Stimulated activated naive CD8-positive, alpha-beta T cell treated with anti-CD3 and anti-CD28 coated beads, Interleukin-15, amount 100 ng/mL, for 72 hours (primary cell): Measurements from ENCODE around the gene GNPDA1.

Source experiments
- ATAC-seq: fragments of 150-1000 bp; cut with Tn5 transposase; 2 replicates; pipeline ENCODE4 v1.10.0; 2021; ENCODE audit warnings: mild to moderate bottlenecking, moderate library complexity
- DNase-seq, 2 donors: peaks; one replicate each; pipeline ENCODE4 v3.0.0; 2021 to 2022
- H3K27ac Mint-ChIP-seq, 2 donors: one replicate each; pipeline ENCODE4 v1.8.0; 2022; ENCODE audit warnings: mild to moderate bottlenecking in 2 of 2, mixed read lengths in 2 of 2, moderate library complexity in 2 of 2
- H3K27me3 Mint-ChIP-seq: one replicate; pipeline ENCODE4 v1.8.0; 2022; ENCODE audit warnings: mixed read lengths
- H3K4me1 Mint-ChIP-seq: one replicate; pipeline ENCODE4 v1.8.0; 2022; ENCODE audit warnings: mild to moderate bottlenecking, mixed read lengths
- H3K4me3 Mint-ChIP-seq, 2 donors: one replicate each; pipeline ENCODE4 v1.8.0; 2022; ENCODE audit warnings: mild to moderate bottlenecking in 2 of 2, mixed read lengths in 2 of 2, moderate library complexity in 1 of 2
- H3K9me3 Mint-ChIP-seq, 2 donors: one replicate each; pipeline ENCODE4 v1.8.0; 2022; ENCODE audit warnings: mixed read lengths in 2 of 2

The GNPDA1 gene

DNA sequence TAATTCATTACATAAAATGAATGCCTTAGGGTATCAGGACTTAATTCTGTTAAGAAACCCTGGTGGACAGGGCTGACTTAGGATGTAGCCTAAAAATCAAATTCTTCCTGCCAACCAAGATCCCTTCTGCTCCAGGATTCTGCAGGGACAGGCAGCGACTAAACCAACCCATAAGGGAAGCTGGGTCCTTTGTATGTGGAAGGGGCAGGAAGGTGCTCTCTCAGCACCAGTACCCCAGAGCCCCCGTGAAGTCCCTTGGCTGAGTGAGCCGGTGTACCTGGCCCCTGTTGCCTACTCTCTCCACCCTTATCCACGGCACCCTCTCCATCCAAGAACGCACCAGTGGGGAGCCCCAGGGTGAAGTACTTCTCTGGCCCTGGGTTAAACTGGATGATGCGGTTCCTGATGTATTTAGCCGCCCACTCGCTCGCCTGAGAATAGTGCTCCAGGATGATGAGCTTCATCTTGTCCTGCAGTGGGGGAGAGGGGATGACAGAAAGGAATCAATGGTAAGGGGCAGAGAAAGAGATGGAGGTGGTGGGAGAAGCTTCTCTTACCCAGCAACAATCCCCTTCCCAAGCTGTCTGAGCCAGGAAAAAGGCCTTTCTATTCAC is 1.1 kb downstream of the GNPDA1 start:
- H3K27ac Mint-ChIP-seq, result peak overlapping the region; percentile 90 to 93
- no peaks in the 10 kb centered on the region for H3K9me3 Mint-ChIP-seq
- no peaks in the 10 kb centered on the region for H3K27me3 Mint-ChIP-seq
- peak overlapping the region; percentile 91 to 92 for H3K4me3 Mint-ChIP-seq
- H3K4me1 Mint-ChIP-seq, result peaks cover 88% of the 10 kb centered on the region
- DNase-seq, result no peak
- ATAC-seq, result no peak

DNA sequence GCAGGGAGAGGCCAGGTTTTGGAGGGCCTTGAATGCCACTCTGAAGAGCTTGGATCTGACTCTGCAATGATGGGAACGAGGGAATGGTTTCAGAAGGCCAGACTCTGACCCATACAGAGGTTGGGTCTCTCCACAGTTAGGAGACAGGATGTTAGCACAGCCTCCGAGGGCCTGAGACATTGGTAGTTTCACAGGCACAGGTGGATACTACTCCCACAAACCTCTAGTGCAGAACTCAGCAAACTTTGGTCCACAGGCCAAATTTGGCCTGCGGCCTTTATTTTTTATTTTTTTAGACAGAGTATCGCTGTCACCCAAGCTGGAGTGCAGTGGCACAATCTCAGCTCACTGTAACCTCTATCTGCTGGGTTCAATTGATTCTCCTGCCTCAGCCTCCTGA is 2.9 kb downstream of the GNPDA1 start:
- no peak overlapping the region for H3K4me3 Mint-ChIP-seq
- H3K27me3 Mint-ChIP-seq, result no peaks in the 10 kb centered on the region
- ATAC-seq, result no peak
- peaks cover 88% of the 10 kb centered on the region for H3K4me1 Mint-ChIP-seq
- peak overlapping the region in 1 of 2 donors; percentile 65 for H3K27ac Mint-ChIP-seq
- no peaks in the 10 kb centered on the region for H3K9me3 Mint-ChIP-seq
- no peak for DNase-seq

DNA sequence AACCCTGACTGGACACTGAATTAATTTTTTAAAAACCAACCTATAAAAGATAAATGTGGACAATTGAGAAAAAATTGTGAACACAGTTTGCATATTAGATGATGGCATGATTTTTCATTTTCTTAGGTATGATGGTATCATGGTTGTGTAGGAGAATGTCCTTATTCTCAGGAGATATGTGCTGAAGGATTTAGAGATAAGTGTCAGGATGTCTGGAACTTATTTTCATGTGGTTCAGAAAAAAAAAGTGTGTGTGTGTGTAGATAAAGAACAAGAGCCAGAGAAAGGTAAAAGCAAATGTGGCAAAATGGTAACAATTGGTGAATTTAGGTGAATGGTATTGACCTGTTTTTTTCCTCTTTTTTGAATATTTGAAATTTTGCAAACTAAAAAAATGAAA is 4.0 kb downstream of the GNPDA1 start:
- no peak for ATAC-seq
- Mint-ChIP-seq H3K27ac (peak overlapping the region in 1 of 2 donors; percentile 40), H3K4me1 (peaks cover 88% of the 10 kb centered on the region), H3K27me3 (no peaks in the 10 kb centered on the region), H3K9me3 (no peaks in the 10 kb centered on the region), H3K4me3 (peak overlapping the region in 1 of 2 donors; percentile 1)
- DNase-seq, result no peak

DNA sequence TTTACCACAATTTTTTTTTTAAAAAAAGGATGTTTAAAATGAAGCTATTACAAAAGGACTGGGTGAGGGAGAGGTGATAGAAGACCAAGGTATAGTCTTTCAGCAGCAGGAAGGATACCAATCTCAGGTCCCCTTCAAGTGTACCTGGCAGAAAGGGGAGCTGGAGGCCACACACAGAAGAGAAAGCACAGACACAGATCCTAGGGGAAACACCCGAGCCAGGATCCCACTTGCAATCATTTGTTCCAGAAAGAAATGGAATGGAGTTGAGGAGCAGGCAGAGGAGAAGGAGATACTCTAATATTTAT is 5.6 kb downstream of the GNPDA1 start:
- H3K4me1 Mint-ChIP-seq, result peaks cover 95% of the 10 kb centered on the region
- DNase-seq, result no peak

DNA sequence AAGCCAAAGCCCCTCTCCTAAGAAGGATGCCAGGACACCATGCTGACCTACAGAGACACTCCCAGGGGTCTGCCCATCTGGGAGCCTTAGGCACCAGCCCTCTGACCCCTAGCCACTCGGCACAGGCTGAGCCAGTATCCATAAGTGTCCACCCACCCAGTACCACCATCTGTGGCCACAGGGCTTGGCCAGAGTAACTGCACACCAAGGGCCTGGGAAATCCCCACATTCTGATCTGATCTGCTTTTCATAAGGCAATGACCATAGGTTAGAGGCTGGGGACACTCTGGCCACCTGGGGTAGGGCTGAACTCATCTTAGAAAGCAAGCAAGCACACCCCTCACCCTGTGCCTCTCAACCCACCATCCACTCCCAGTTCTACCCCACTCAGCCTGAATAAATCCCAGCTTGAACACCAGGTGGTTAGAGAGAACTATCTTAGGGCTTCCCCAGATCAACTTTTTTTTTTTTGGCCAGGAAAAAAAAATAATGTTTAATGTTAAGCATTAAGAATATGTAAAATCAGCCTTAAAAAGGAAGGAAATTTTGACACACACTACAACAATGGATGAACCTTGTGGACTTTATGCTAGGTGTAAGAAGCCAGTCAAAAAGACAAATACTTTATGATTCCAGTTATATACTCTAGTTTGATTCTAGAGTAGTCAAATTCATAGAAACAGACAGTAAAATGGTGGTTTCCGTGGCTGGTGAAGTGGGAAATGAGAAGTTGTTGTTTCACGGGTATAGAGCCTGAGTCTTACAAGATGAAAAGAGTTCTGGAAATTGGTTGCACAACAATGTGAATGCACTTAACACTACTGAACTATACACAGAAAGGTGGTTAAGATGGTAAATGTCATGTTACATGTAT is 6.2 kb downstream of the GNPDA1 start:
- H3K27me3 Mint-ChIP-seq, result no peaks in the 10 kb centered on the region
- H3K9me3 Mint-ChIP-seq, result no peaks in the 10 kb centered on the region
- H3K27ac Mint-ChIP-seq, result peak overlapping the region; percentile 90 to 98
- H3K4me3 Mint-ChIP-seq, result peak overlapping the region; percentile 60 to 69
- peaks cover 96% of the 10 kb centered on the region for H3K4me1 Mint-ChIP-seq
- ATAC-seq (peak; percentile 94), DNase-seq (peak; percentile 63 to 76)

More for the DNA sequence above, 5.6 kb downstream of the GNPDA1 start:
- H3K27ac Mint-ChIP-seq, result peak overlapping the region; percentile 90 to 96
- no peaks in the 10 kb centered on the region for H3K9me3 Mint-ChIP-seq
- H3K4me3 Mint-ChIP-seq, result peak overlapping the region; percentile 60 to 69
- no peaks in the 10 kb centered on the region for H3K27me3 Mint-ChIP-seq
- no peak for ATAC-seq

DNA sequence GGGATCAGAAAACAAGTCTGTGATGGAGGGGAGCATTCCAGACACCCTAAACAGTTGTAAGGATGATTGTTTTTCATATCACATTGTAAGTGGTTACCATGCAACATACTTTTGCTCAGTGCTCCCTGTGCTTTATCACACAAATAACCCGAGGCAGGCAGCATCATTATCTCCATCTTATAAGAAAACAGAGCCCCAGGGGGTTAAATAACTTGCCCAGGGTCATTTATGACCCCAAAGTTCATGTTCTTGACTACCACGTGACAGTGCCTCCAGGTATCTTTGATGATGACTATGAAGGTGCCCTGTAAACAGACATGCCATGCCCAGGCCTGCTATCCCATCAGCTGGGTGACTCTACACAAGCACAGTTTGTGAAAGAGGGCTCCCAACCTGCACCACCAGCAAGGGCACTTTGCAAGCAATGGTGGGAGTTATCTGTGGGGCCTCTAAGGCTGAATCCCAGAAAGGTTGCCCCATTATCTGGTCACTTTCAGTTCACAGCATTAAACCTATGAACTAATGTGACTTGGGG is 9.5 kb downstream of the GNPDA1 start:
- no peaks in the 10 kb centered on the region for H3K9me3 Mint-ChIP-seq
- H3K27me3 Mint-ChIP-seq, result no peaks in the 10 kb centered on the region
- peaks cover 80% of the 10 kb centered on the region for H3K4me1 Mint-ChIP-seq
- DNase-seq, result no peak
- H3K4me3 Mint-ChIP-seq, result peak overlapping the region in 1 of 2 donors; percentile 41
- peak overlapping the region; percentile 76 to 83 for H3K27ac Mint-ChIP-seq
- ATAC-seq, result no peak

DNA sequence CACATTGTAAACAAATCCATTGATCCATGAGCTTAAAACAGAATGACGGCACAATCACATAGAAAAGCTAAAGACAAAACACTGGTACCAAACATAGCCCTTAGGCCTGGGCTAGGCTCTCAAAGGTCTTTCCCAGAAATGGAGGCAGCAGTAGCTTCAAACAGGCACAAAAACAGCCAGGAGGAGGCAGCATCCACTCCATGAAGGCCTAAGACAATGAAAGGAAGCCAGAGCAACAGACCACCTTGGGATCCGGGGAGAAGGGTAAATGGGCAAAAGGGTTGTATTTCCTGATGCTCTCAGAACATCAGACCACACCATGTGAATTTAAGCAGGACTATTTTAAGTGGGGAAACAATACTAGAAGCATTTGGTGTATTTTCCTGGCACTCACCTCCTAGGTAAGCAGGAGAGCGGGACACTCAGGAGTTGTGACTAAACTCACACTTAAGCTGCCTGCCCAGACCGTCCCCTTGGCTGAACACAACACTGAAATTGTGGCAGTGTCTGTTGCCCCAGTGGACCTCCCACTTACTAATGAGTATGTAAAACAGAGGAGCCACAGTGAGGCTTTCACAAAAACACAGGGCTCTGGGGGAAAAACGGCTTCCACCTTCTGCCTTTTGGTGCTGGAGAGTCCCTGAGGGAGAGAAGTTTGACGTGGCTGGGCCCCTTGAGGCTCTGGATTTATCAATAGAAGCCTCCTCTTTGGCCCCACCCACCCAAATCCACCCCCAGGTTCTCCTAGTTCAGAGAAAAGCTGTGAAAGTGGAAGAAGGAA is 11.9 kb downstream of the GNPDA1 start:
- Mint-ChIP-seq H3K4me3 (peak overlapping the region in 1 of 2 donors; percentile 4), H3K4me1 (peaks cover 56% of the 10 kb centered on the region), H3K9me3 (no peaks in the 10 kb centered on the region), H3K27me3 (no peaks in the 10 kb centered on the region), H3K27ac (peak overlapping the region; percentile 35 to 83)
- DNase-seq (peak in 1 of 2 donors; percentile 25), ATAC-seq (peak; percentile 69)

DNA sequence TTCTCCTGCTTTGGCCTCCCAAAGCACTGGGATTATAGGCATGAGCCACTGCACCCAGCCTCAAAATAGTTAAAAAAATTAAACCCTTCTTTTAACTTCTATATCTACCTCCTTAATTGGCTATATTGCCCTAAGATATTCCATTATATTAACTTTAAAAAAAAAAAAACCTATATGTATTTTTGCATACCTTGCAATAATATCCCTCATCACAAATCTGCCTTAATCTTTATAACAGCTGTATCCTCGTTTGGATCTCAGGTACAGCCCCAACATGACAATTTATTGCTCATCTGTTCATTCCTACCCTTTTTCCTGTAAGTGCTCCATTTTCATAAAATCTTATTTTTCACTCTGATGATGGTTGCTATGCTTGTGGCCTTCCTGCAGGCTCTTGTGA is 12.7 kb downstream of the GNPDA1 start:
- no peak for DNase-seq
- Mint-ChIP-seq H3K4me1 (peaks cover 49% of the 10 kb centered on the region), H3K27me3 (no peaks in the 10 kb centered on the region), H3K4me3 (no peak overlapping the region), H3K9me3 (no peaks in the 10 kb centered on the region), H3K27ac (peak overlapping the region; percentile 35 to 83)
- ATAC-seq, result no peak

DNA sequence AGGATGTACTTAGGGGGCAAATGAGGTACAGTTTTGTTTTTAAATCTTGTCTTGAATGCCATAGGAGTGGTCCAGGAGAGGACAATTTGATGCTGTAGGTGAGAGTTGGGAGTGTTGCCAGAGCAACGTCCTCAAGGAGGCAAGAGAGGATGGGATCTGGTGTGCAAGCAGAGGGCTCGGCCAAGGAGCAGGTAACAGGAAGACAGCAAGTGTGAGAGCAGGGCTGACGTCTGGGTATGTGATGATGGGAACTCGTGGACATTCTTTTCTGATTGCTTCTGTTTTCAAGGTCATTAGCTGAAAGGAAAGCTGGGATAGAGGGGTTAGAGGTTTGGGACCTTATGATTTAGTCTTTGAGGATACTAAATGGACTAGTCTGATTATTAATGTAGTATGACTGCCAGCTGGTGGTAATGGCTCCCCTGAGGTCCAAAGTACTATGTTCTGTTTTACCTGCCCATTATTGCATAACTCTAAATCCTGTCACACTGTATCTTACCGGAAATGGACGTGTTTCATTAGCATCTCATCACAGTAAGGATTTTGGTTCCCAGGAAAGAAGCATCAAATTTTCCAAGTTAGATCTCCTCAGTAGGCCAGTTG is 15.4 kb downstream of the GNPDA1 start:
- ATAC-seq, result no peak
- peaks cover 36% of the 10 kb centered on the region for H3K4me1 Mint-ChIP-seq
- H3K27me3 Mint-ChIP-seq, result no peaks in the 10 kb centered on the region
- no peaks in the 10 kb centered on the region for H3K9me3 Mint-ChIP-seq
- H3K27ac Mint-ChIP-seq, result no peak overlapping the region
- DNase-seq, result no peak
- no peak overlapping the region for H3K4me3 Mint-ChIP-seq

DNA sequence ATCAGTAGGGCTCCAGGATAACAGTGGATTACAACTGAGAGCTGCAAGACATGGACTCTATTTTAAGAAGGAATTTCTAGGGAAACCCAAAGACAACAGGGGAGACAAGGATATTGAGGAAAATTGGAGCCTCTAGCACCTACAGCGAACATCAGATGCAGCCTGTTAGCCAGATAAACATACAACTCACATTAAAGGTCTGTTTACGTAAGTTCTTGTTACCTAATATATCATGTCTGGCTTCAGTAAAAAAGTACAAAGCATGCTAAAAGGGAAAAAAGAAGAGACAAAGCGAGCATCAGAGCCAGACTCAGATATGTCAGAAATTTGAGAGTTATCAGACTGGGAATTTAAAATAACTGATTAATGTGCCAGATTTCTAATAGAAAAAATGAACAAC is 17.2 kb downstream of the GNPDA1 start:
- Mint-ChIP-seq H3K4me3 (no peak overlapping the region), H3K4me1 (peaks cover 18% of the 10 kb centered on the region), H3K9me3 (no peaks in the 10 kb centered on the region), H3K27ac (no peak overlapping the region), H3K27me3 (no peaks in the 10 kb centered on the region)
- ATAC-seq (no peak), DNase-seq (no peak)

DNA sequence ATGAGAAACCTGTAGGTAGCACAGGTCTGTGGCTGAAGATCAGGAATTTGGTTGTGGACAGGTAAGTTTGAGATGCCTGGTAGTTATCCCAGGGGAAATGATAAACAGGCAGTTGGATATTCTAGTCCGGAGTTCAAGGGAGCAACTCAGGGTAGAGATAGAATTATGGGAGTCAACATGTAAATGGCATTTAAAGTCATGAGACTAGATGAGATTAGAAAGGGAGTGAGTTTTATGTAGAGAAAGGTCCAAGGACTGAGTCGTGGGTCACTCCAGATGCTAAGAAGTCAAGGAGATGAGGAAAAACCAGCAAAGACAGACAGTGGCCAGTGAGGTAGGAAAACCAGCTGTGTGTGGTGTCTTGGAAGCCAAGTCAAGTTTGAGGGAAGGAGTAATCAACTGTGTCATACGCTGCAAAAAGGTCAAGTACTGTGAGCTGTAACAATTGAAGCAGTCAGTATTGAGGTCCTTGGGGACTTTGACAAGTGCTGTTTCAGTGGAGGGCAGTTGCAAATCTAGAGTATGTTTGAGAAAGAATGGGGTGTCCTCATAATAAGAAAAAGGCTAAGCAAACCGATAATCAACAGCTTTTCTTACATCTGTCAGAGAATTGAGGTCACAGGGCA is 18.2 kb downstream of the GNPDA1 start:
- H3K9me3 Mint-ChIP-seq, result no peaks in the 10 kb centered on the region
- DNase-seq, result no peak
- H3K4me3 Mint-ChIP-seq, result no peak overlapping the region
- H3K27me3 Mint-ChIP-seq, result no peaks in the 10 kb centered on the region
- H3K4me1 Mint-ChIP-seq, result peaks cover 13% of the 10 kb centered on the region
- H3K27ac Mint-ChIP-seq, result no peak overlapping the region
- no peak for ATAC-seq

DNA sequence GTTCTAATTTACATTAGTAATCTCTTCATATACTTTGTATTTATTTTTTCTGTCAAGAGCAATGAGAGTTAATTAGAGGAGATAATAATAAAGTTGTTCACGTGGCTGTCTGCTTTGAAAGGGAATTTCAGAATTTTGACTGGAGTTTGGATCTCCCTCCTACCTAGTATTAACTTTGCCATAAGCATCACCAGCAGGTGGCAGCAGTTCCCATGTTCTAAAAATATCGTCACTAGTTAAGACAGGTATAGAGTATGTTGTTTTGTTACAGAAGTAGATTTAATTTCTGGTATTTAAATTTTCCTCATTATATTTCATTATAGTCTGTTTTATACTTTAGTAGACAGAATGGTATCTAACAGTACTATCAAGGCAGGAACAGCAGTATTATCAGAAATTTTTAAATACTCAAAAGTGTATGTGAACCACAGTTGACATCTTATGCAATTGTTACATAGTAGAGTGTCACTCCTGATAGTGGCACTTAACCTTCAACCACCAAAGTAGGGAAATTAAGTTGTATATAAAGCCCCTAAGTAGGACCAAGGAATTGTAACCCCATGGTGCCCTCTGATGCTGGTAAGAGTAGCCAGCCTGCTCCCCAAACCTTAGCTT is 20.4 kb downstream of the GNPDA1 start:
- H3K4me3 Mint-ChIP-seq, result no peak overlapping the region
- DNase-seq, result peak; percentile 62 to 64
- no peak overlapping the region for H3K27ac Mint-ChIP-seq
- peaks cover 13% of the 10 kb centered on the region for H3K4me1 Mint-ChIP-seq
- H3K27me3 Mint-ChIP-seq, result no peaks in the 10 kb centered on the region
- H3K9me3 Mint-ChIP-seq, result no peaks in the 10 kb centered on the region
- peak; percentile 74 for ATAC-seq

DNA sequence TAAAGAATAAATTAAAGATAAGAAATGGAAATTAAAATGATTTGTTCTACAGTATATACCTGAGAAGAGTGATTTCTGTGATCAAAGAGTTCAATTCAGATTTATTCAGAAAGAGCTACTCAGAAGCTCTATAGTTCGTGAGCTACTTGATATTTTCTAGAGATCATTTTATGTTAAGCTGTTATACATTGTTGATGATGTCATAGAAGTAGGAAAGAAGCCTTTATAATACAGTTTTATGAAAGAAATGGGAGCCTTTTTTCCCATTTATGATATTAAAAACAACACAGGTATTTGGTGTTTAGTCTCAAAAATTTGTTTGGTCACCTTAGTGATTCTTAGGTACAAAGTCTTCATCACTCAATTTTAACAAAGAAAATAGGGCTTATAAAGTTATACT is 23.1 kb downstream of the GNPDA1 start:
- no peaks in the 10 kb centered on the region for H3K27me3 Mint-ChIP-seq
- no peak overlapping the region for H3K4me3 Mint-ChIP-seq
- H3K4me1 Mint-ChIP-seq, result peaks cover 11% of the 10 kb centered on the region
- H3K27ac Mint-ChIP-seq, result no peak overlapping the region
- DNase-seq (no peak), ATAC-seq (no peak)
- H3K9me3 Mint-ChIP-seq, result no peaks in the 10 kb centered on the region

DNA sequence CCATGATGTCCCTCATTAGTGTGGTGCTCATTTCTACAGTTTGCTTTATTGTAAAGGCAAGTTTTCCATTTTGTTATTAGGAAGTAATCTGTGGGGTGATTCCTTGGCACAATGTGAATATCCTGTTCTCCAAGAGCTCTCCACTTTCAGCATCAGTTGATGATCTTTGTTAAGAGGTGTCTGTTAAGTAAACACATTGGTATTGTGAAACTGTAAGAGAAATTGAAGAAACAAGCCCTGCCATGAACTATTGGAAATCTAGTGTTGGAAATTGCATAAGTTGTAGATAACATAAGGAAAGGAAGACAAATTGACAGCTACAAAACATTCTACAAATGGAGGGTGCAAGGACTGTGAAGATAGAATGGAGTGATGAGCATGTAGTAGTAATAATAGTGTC is 26.8 kb downstream of the GNPDA1 start:
- Mint-ChIP-seq H3K4me3 (no peak overlapping the region), H3K27ac (no peak overlapping the region), H3K27me3 (no peaks in the 10 kb centered on the region), H3K9me3 (no peaks in the 10 kb centered on the region), H3K4me1 (no peaks in the 10 kb centered on the region)
- ATAC-seq (no peak), DNase-seq (no peak)

DNA sequence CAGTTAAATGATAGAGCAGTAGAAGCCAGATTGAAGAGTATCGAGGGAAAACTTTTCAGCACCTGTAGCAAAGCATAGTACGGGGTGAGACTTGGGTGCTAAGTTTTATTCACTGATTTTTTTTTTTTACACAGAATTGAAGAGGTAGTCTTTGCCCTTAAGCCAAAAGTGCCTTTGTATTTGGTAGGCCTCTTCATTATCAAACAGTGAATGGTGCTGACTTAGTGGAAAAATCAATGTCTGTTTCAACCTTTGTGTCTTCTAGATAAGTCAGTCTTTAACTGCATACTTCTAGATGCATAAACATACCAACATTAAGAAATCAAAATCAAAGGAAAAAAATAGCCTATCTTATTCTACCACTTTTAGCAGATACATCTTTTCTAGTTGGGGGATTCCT is 30.2 kb downstream of the GNPDA1 start:
- ATAC-seq (no peak), DNase-seq (no peak)
- Mint-ChIP-seq H3K27me3 (no peaks in the 10 kb centered on the region), H3K9me3 (no peaks in the 10 kb centered on the region), H3K27ac (no peak overlapping the region), H3K4me1 (no peaks in the 10 kb centered on the region), H3K4me3 (no peak overlapping the region)
